ENCODE results near the gene COG5.
A peak's percentile ranks its signal among the peaks of the same experiment; 100 is the strongest.

The COG5 gene

GRCh38 chr7:107201795-107202450, 361.8 kb downstream of the COG5 start:
- CTCF ChIA-PET: interaction anchor here (1.8 kb wide), 1 partner anchor 8 kb away, joined by 4 read pairs; no protein-coding TSS in a partner anchor
- POLR2A ChIA-PET (ENCODE audit: low non-redundant PET): no interaction called here
- TF ChIP-seq CTCF (conservative IDR thresholded peaks at IDR 0.05; ENCODE audit: low read depth): peak; percentile 45

GRCh38 chr7:107196834-107197610, 366.7 kb downstream of the COG5 start:
- DNase-seq (ENCODE audit: low spot score): no peak
- H3K27ac ChIP-seq: no peak overlapping the region
- no peak for TF ChIP-seq CTCF (conservative IDR thresholded peaks at IDR 0.05; ENCODE audit: low read depth)
- CTCF ChIA-PET: no interaction called here
- POLR2A ChIA-PET (ENCODE audit: low non-redundant PET): no interaction called here

More at GRCh38 chr7:107201795-107202450, 361.8 kb downstream of the COG5 start:
- peak; percentile 66 for DNase-seq (ENCODE audit: low spot score)
- no peak overlapping the region for H3K27ac ChIP-seq

- H3K27ac ChIP-seq: no peak overlapping the region
- ChIA-PET CTCF (interaction anchor here (0.6 to 1.6 kb wide), 2 partner anchors 9 to 43 kb away, joined by 4 to 5 read pairs; no protein-coding TSS in a partner anchor), POLR2A (ENCODE audit: low non-redundant PET) (no interaction called here)
- 0 out of 2 replicates have a peak, but pooled peaks have one; percentile 12 for TF ChIP-seq CTCF (conservative IDR thresholded peaks at IDR 0.05; ENCODE audit: low read depth)
- no peak for DNase-seq (ENCODE audit: low spot score)
Observed at GRCh38 chr7:107194052-107194451, 369.7 kb downstream of the COG5 start.

- DNase-seq (ENCODE audit: low spot score): no peak
- no peak overlapping the region for H3K27ac ChIP-seq
- no peak for TF ChIP-seq CTCF (conservative IDR thresholded peaks at IDR 0.05; ENCODE audit: low read depth)
- ChIA-PET CTCF (interaction anchor here (0.6 kb wide), 1 partner anchor 46 kb away, joined by 6 read pairs; no protein-coding TSS in a partner anchor), POLR2A (ENCODE audit: low non-redundant PET) (no interaction called here)
Observed at GRCh38 chr7:107190090-107190489, 373.6 kb downstream of the COG5 start.

GRCh38 chr7:107187774-107188173, 375.9 kb downstream of the COG5 start:
- no peak overlapping the region for H3K27ac ChIP-seq
- ChIA-PET CTCF (no interaction called here), POLR2A (ENCODE audit: low non-redundant PET) (no interaction called here)
- TF ChIP-seq CTCF (conservative IDR thresholded peaks at IDR 0.05; ENCODE audit: low read depth): no peak
- DNase-seq (ENCODE audit: low spot score): no peak

- TF ChIP-seq CTCF (conservative IDR thresholded peaks at IDR 0.05; ENCODE audit: low read depth): no peak
- DNase-seq (ENCODE audit: low spot score): no peak
- no peak overlapping the region for H3K27ac ChIP-seq
- CTCF ChIA-PET: no interaction called here
- POLR2A ChIA-PET (ENCODE audit: low non-redundant PET): no interaction called here
Observed at GRCh38 chr7:107186240-107186639, 377.5 kb downstream of the COG5 start.
